Hepatocyte (in vitro differentiated cells): Measurements from ENCODE around the gene PGPEP1.

Experiments
- EZH2 ChIP-seq: fragments of 200-600 bp; sonication (generic); IDR thresholded peaks from 2 replicates; pipeline ENCODE4 v1.6.1; 2016; ENCODE audit warnings: antibody characterized with exemption, mild to moderate bottlenecking, borderline replicate concordance
- EZH2phosphoT487 ChIP-seq: fragments of 200-600 bp; sonication (generic); IDR thresholded peaks from one replicate; pipeline ENCODE4 v1.6.1; 2018; ENCODE audit warnings: antibody characterized with exemption, mild to moderate bottlenecking, low read depth, moderate library complexity; ENCODE audit not compliant: unreplicated experiment, severe bottlenecking
- TF ChIP-seq, protein P1 (sequence below): fragments of 200-600 bp; sonication (generic); IDR thresholded peaks from 2 replicates; pipeline ENCODE4 v1.5.1; 2016; ENCODE audit warnings: antibody characterized with exemption, mild to moderate bottlenecking; ENCODE audit not compliant: poor library complexity

DNA sequence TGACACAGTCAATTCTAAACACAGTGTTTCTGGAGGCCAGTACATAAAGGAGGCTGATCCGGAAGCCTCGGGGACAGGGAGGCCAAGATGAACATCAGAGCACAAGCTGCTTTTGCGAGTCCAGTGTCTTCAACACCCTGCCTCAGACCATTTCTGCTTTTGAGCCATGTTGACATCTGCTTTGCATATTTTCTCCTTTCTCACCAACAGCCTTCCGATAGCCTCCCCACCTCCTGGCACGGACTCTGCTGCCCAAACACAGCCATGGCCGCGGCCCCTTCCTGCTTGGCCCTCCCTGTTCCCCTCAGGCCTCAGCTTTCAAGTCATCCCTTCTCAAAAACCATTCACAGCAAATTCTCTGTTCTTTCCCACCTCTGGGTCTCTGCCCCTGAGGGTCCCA is 53.4 kb downstream of the PGPEP1 start:
- TF ChIP-seq EZH2phosphoT487 (no peak), EZH2 (no peak)
- TF ChIP-seq, protein P1, sequence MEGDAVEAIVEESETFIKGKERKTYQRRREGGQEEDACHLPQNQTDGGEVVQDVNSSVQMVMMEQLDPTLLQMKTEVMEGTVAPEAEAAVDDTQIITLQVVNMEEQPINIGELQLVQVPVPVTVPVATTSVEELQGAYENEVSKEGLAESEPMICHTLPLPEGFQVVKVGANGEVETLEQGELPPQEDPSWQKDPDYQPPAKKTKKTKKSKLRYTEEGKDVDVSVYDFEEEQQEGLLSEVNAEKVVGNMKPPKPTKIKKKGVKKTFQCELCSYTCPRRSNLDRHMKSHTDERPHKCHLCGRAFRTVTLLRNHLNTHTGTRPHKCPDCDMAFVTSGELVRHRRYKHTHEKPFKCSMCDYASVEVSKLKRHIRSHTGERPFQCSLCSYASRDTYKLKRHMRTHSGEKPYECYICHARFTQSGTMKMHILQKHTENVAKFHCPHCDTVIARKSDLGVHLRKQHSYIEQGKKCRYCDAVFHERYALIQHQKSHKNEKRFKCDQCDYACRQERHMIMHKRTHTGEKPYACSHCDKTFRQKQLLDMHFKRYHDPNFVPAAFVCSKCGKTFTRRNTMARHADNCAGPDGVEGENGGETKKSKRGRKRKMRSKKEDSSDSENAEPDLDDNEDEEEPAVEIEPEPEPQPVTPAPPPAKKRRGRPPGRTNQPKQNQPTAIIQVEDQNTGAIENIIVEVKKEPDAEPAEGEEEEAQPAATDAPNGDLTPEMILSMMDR = no peak
